Measurements from ENCODE around the gene MCF2L2.

MCF2L2 gene

DNA sequence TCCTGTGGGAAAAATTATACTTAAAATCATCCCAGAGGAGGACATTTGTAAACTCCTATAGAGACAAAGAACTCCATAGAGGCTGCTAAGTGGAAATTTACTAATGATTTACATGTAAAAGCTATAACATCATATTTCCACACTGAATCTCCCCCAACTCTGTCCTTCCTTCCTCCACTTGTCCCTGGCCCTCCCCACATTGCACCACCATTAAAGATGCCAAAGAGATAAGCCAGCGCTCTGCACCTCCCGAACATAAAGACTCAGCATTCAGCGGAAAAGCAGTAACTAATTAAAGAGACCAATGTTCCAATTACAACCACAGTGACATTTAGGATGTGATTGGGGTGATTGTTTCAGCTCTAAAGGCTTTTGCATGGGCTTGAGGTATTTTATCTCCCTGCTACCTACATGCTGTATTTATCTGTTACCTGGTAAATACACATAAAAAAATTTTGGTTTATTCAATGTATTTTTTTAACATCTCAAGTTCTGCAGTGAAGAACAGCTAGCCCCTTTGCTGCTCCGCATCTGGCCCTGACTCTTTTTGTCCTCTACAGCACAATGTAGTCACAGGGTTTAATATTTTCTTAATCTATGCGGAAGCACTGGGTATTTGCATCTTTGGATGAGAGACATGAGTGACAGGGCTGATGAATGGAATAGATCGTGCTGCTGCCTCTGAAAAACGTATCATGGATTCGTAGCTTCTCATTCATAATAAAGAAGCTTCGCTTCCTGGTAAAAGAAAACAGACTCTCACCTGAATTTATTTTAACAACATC is 210.7 kb downstream of the MCF2L2 start:
- no peaks in the 10 kb centered on the region for H3K27me3 ChIP-seq (ENCODE audit: control insufficient read depth, insufficient read depth, low read length)
- H3K36me3 ChIP-seq (ENCODE audit: control insufficient read depth, insufficient read depth, low read length) = no peaks in the 10 kb centered on the region
- H3K9ac ChIP-seq (ENCODE audit: low read length) = no peak overlapping the region
- no peak overlapping the region for H3K27ac ChIP-seq (ENCODE audit: low read depth, low read length)
- no peaks in the 10 kb centered on the region for H3K4me1 ChIP-seq (ENCODE audit: control insufficient read depth, insufficient read depth, low read length)
- H3K9me3 ChIP-seq (ENCODE audit: control insufficient read depth, insufficient read depth, low read depth, low read length) = no peaks in the 10 kb centered on the region
- H3K4me3 ChIP-seq (ENCODE audit: low read depth, low read length) = no peak overlapping the region

DNA sequence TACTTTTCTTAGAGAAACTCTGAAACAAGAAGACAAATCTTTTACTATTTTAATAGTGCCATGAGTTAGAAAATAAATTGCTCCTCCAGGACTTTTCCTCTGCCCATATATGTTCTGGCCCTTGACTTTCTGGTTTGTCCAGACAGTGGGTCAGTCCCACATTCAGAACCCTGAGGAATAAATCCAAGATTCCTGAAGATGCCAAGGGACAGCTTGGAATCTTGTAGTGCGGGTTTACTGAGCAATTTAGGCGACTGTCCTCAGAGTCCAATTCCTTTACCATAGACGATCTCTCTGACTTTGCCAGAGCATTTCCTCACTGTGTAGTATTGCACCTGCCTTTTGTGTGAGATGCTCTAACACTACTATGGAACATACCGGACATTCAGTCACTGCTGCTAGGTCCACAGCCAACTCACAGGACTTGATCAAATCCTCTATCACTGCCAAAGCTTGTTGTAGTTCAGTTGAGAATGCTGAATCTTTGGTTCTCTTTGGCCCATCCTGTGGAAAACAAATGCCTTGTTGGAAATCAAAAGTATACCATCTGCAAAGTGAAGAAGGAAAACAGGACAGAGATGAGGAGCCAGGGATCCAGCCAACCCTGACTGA is 212.7 kb downstream of the MCF2L2 start:
- no peak overlapping the region for H3K4me3 ChIP-seq (ENCODE audit: low read depth, low read length)
- no peaks in the 10 kb centered on the region for H3K27me3 ChIP-seq (ENCODE audit: control insufficient read depth, insufficient read depth, low read length)
- H3K9ac ChIP-seq (ENCODE audit: low read length) = no peak overlapping the region
- H3K4me1 ChIP-seq (ENCODE audit: control insufficient read depth, insufficient read depth, low read length) = no peaks in the 10 kb centered on the region
- no peak overlapping the region for H3K27ac ChIP-seq (ENCODE audit: low read depth, low read length)
- H3K36me3 ChIP-seq (ENCODE audit: control insufficient read depth, insufficient read depth, low read length) = no peaks in the 10 kb centered on the region
- H3K9me3 ChIP-seq (ENCODE audit: control insufficient read depth, insufficient read depth, low read depth, low read length) = no peaks in the 10 kb centered on the region

DNA sequence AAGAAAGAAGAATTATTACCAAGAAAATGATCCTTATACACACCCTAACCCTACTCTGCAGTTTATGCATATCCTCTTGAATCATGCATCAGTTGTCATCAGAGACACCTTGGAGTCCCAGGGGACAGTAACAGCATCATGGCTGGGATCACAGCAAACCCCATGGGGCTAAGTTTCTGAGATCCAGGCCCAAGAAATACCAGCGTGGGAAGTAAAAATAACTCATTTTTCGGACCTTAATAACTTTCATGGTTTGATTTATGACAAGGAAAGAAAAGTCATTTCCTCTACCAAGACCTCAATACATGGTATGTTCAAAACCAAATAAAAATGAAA is 214.2 kb downstream of the MCF2L2 start:
- H3K4me1 ChIP-seq (ENCODE audit: control insufficient read depth, insufficient read depth, low read length) = no peaks in the 10 kb centered on the region
- H3K4me3 ChIP-seq (ENCODE audit: low read depth, low read length) = no peak overlapping the region
- no peaks in the 10 kb centered on the region for H3K27me3 ChIP-seq (ENCODE audit: control insufficient read depth, insufficient read depth, low read length)
- H3K9me3 ChIP-seq (ENCODE audit: control insufficient read depth, insufficient read depth, low read depth, low read length) = no peaks in the 10 kb centered on the region
- H3K27ac ChIP-seq (ENCODE audit: low read depth, low read length) = no peak overlapping the region
- no peak overlapping the region for H3K9ac ChIP-seq (ENCODE audit: low read length)
- H3K36me3 ChIP-seq (ENCODE audit: control insufficient read depth, insufficient read depth, low read length) = no peaks in the 10 kb centered on the region

GRCh38 chr3:183213415-183214276 is 214.8 kb downstream of the MCF2L2 start:
- no peaks in the 10 kb centered on the region for H3K27me3 ChIP-seq (ENCODE audit: control insufficient read depth, insufficient read depth, low read length)
- H3K4me3 ChIP-seq (ENCODE audit: low read depth, low read length) = no peak overlapping the region
- no peak overlapping the region for H3K9ac ChIP-seq (ENCODE audit: low read length)
- H3K36me3 ChIP-seq (ENCODE audit: control insufficient read depth, insufficient read depth, low read length) = no peaks in the 10 kb centered on the region
- no peak overlapping the region for H3K27ac ChIP-seq (ENCODE audit: low read depth, low read length)
- H3K4me1 ChIP-seq (ENCODE audit: control insufficient read depth, insufficient read depth, low read length) = no peaks in the 10 kb centered on the region
- no peaks in the 10 kb centered on the region for H3K9me3 ChIP-seq (ENCODE audit: control insufficient read depth, insufficient read depth, low read depth, low read length)

DNA sequence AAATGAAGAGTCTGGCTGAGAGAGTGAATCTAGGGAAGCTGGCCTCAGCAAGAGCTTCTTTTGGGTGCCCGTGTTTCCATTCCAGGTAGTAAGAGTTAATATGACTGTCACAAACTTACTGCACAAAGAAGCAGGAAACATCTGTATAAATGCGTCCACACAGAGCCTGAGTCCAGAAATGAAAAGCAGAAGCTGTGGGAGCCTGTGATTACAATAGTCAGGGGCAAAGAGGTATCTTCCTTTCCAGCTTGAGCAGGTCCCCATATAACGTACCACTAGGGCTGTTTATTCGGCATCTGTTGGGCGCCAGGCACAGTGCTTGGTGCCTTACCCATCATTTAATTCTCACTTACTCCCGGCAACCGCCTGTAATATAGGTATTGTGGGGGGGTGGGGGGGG is 215.9 kb downstream of the MCF2L2 start:
- Histone ChIP-seq H3K9ac (ENCODE audit: low read length) (no peak overlapping the region), H3K4me3 (ENCODE audit: low read depth, low read length) (no peak overlapping the region), H3K4me1 (ENCODE audit: control insufficient read depth, insufficient read depth, low read length) (no peaks in the 10 kb centered on the region), H3K27me3 (ENCODE audit: control insufficient read depth, insufficient read depth, low read length) (no peaks in the 10 kb centered on the region), H3K9me3 (ENCODE audit: control insufficient read depth, insufficient read depth, low read depth, low read length) (peaks cover 2% of the 10 kb centered on the region; the same call in 1 of the 2 replicates), H3K27ac (ENCODE audit: low read depth, low read length) (no peak overlapping the region), H3K36me3 (ENCODE audit: control insufficient read depth, insufficient read depth, low read length) (no peaks in the 10 kb centered on the region)

DNA sequence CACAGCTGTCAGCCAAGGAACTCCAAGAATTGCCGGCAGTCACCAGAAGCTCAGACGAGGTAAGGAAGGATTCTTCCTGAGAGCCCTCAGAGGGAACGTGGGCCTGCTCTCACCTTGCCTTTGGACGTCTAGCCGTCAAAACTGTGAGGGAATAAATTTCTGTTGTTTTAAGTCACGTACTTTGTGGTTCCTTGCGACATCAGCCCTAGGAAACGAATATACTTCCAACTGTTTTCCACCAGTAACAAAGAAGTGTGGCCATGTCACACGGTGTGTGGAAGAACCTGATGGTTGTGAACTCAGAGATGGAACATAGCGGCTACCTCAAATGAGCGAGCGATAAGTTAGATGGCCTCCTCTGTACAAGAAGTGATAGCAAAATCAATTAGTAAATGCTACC is 216.3 kb downstream of the MCF2L2 start:
- Histone ChIP-seq H3K4me1 (ENCODE audit: control insufficient read depth, insufficient read depth, low read length) (no peaks in the 10 kb centered on the region), H3K36me3 (ENCODE audit: control insufficient read depth, insufficient read depth, low read length) (no peaks in the 10 kb centered on the region), H3K4me3 (ENCODE audit: low read depth, low read length) (no peak overlapping the region), H3K9me3 (ENCODE audit: control insufficient read depth, insufficient read depth, low read depth, low read length) (peaks cover 2% of the 10 kb centered on the region; the same call in 1 of the 2 replicates), H3K27ac (ENCODE audit: low read depth, low read length) (no peak overlapping the region), H3K27me3 (ENCODE audit: control insufficient read depth, insufficient read depth, low read length) (no peaks in the 10 kb centered on the region), H3K9ac (ENCODE audit: low read length) (no peak overlapping the region)

GRCh38 chr3:183211352-183211751 is 217.1 kb downstream of the MCF2L2 start:
- Histone ChIP-seq H3K36me3 (ENCODE audit: control insufficient read depth, insufficient read depth, low read length) (no peaks in the 10 kb centered on the region), H3K4me1 (ENCODE audit: control insufficient read depth, insufficient read depth, low read length) (no peaks in the 10 kb centered on the region), H3K9me3 (ENCODE audit: control insufficient read depth, insufficient read depth, low read depth, low read length) (peaks cover 2% of the 10 kb centered on the region; the same call in 1 of the 2 replicates), H3K27ac (ENCODE audit: low read depth, low read length) (no peak overlapping the region), H3K9ac (ENCODE audit: low read length) (no peak overlapping the region), H3K4me3 (ENCODE audit: low read depth, low read length) (no peak overlapping the region), H3K27me3 (ENCODE audit: control insufficient read depth, insufficient read depth, low read length) (no peaks in the 10 kb centered on the region)

- peaks cover 2% of the 10 kb centered on the region; the same call in 1 of the 2 replicates for H3K9me3 ChIP-seq (ENCODE audit: control insufficient read depth, insufficient read depth, low read depth, low read length)
- no peak overlapping the region for H3K27ac ChIP-seq (ENCODE audit: low read depth, low read length)
- no peak overlapping the region for H3K4me3 ChIP-seq (ENCODE audit: low read depth, low read length)
- H3K27me3 ChIP-seq (ENCODE audit: control insufficient read depth, insufficient read depth, low read length) = no peaks in the 10 kb centered on the region
- no peak overlapping the region for H3K9ac ChIP-seq (ENCODE audit: low read length)
- H3K4me1 ChIP-seq (ENCODE audit: control insufficient read depth, insufficient read depth, low read length) = no peaks in the 10 kb centered on the region
- H3K36me3 ChIP-seq (ENCODE audit: control insufficient read depth, insufficient read depth, low read length) = no peaks in the 10 kb centered on the region
Measured at GRCh38 chr3:183210862-183211341, 217.5 kb downstream of the MCF2L2 start.

- H3K36me3 ChIP-seq (ENCODE audit: control insufficient read depth, insufficient read depth, low read length) = no peaks in the 10 kb centered on the region
- peaks cover 2% of the 10 kb centered on the region; the same call in 1 of the 2 replicates for H3K9me3 ChIP-seq (ENCODE audit: control insufficient read depth, insufficient read depth, low read depth, low read length)
- H3K27me3 ChIP-seq (ENCODE audit: control insufficient read depth, insufficient read depth, low read length) = no peaks in the 10 kb centered on the region
- H3K27ac ChIP-seq (ENCODE audit: low read depth, low read length) = no peak overlapping the region
- no peaks in the 10 kb centered on the region for H3K4me1 ChIP-seq (ENCODE audit: control insufficient read depth, insufficient read depth, low read length)
- H3K9ac ChIP-seq (ENCODE audit: low read length) = no peak overlapping the region
- H3K4me3 ChIP-seq (ENCODE audit: low read depth, low read length) = no peak overlapping the region
Measured at GRCh38 chr3:183210341-183210740, 218.1 kb downstream of the MCF2L2 start.

DNA sequence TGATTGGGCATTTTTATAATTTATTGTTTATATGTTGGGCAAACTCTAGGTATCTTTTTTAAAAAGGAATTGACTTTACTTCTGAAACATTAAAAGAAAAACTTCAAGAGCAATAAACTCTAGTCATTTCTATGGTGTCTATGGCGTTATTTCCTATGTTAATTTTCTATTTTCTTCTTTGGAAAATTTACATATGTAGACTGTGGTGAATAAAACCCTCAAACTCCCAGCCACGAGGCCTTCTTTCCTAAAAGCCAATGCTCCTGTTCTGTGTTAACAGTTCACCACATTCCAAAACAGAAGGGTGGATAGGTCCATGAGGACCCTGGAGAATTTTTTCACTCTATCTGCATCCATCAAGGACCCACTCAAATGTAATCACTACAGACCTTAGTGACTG is 219.6 kb downstream of the MCF2L2 start:
- Histone ChIP-seq H3K27ac (ENCODE audit: low read depth, low read length) (no peak overlapping the region), H3K36me3 (ENCODE audit: control insufficient read depth, insufficient read depth, low read length) (no peaks in the 10 kb centered on the region), H3K9me3 (ENCODE audit: control insufficient read depth, insufficient read depth, low read depth, low read length) (peaks cover 7% of the 10 kb centered on the region), H3K4me3 (ENCODE audit: low read depth, low read length) (no peak overlapping the region), H3K4me1 (ENCODE audit: control insufficient read depth, insufficient read depth, low read length) (no peaks in the 10 kb centered on the region), H3K27me3 (ENCODE audit: control insufficient read depth, insufficient read depth, low read length) (no peaks in the 10 kb centered on the region), H3K9ac (ENCODE audit: low read length) (no peak overlapping the region)

DNA sequence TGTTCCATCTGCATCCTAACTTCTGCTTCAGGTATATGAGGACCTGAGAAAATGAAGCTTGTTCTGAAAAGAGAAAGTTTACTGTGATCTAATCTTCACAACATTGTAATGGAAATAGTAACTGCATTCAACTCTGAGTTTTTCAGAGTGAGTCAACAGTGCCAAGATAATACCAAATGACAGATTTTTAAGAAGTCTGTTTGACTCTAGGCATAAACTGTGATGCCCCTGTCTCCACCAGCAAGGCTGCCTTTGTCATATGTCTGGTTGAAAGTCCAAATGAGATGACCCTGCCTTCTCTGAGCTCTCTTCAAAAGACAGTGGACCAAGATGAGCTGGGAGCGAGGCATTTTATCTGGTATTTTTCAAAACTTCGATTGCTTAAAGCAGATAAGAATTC is 220.2 kb downstream of the MCF2L2 start:
- Histone ChIP-seq H3K9ac (ENCODE audit: low read length) (no peak overlapping the region), H3K9me3 (ENCODE audit: control insufficient read depth, insufficient read depth, low read depth, low read length) (peaks cover 13% of the 10 kb centered on the region), H3K27me3 (ENCODE audit: control insufficient read depth, insufficient read depth, low read length) (no peaks in the 10 kb centered on the region)

More for the DNA sequence above, 220.2 kb downstream of the MCF2L2 start:
- H3K36me3 ChIP-seq (ENCODE audit: control insufficient read depth, insufficient read depth, low read length) = no peaks in the 10 kb centered on the region
- no peak overlapping the region for H3K4me3 ChIP-seq (ENCODE audit: low read depth, low read length)
- no peak overlapping the region for H3K27ac ChIP-seq (ENCODE audit: low read depth, low read length)
- no peaks in the 10 kb centered on the region for H3K4me1 ChIP-seq (ENCODE audit: control insufficient read depth, insufficient read depth, low read length)

Measured in HUES6 (cell line).